Keratinocyte (primary cell): Measurements from ENCODE around the gene KCNC3.

ENCODE experiments used
- EZH2 ChIP-seq: IDR thresholded peaks from one replicate; pipeline ENCODE4 v1.6.1; 2012; ENCODE audit warnings: inconsistent platforms, mild to moderate bottlenecking, low read length, moderate library complexity
- TF ChIP-seq, protein P1 (sequence below), 3 experiments: IDR thresholded peaks in 1 of 3; conservative IDR thresholded peaks in 1 of 3; optimal IDR thresholded peaks in 1 of 3; 2 replicates in 2 of 3; 3 replicates in 1 of 3; pipeline versions ENCODE3 to v1.5.1; 2011; ENCODE audit warnings: low read length in 3 of 3, mild to moderate bottlenecking in 3 of 3, moderate library complexity in 2 of 3, control low read depth in 1 of 3, inconsistent platforms in 1 of 3; ENCODE audit not compliant: insufficient read depth in 2 of 3; ENCODE audit errors: extremely low read depth in 1 of 3

DNA sequence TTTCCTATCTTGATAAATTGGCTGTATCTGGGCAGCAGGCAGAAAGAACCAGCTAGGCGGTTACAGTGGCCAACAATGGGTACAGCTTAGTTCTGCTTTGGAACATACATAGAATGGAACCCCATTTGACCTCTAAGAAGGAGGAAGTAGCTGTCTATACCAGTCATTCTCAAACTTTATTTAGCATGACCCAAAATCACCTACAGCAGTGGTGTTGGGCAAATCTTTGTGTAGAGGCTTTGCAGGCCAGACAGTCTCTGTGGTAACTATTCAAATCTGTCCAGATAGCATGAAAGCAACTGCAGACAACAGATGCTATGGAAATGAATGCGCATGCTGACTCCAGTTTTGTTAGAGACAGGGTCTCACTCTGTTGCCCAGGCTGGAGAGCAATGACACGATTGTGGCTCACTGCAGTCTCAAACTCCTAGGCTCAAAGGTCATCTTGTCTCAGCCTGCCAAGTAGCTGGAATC, 12.0 kb upstream of the KCNC3 start:
- TF ChIP-seq, protein P1, sequence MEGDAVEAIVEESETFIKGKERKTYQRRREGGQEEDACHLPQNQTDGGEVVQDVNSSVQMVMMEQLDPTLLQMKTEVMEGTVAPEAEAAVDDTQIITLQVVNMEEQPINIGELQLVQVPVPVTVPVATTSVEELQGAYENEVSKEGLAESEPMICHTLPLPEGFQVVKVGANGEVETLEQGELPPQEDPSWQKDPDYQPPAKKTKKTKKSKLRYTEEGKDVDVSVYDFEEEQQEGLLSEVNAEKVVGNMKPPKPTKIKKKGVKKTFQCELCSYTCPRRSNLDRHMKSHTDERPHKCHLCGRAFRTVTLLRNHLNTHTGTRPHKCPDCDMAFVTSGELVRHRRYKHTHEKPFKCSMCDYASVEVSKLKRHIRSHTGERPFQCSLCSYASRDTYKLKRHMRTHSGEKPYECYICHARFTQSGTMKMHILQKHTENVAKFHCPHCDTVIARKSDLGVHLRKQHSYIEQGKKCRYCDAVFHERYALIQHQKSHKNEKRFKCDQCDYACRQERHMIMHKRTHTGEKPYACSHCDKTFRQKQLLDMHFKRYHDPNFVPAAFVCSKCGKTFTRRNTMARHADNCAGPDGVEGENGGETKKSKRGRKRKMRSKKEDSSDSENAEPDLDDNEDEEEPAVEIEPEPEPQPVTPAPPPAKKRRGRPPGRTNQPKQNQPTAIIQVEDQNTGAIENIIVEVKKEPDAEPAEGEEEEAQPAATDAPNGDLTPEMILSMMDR (optimal IDR thresholded peaks at IDR 0.05 in 1 of 3, IDR thresholded peaks at IDR 0.05 in 1 of 3, conservative IDR thresholded peaks at IDR 0.05 in 1 of 3; ENCODE audit: extremely low read depth in 1 of 3, insufficient read depth in 2 of 3, low read length in 3 of 3) = no peak
- TF ChIP-seq EZH2 = no peak
